ENCODE data around the gene CCDC78. TPM values are rescaled to one million over a fixed set of nuclear protein-coding genes. Genes with fewer than 3 reads are reported as not detected.

Gene CCDC78
- total and polyA plus RNA-seq, 2 of the 4 experiments (the other 2 are of a cell fraction): 0.54 to 4.6 TPM

- ATAC-seq (ENCODE audit: low read depth): no peak
- in situ Hi-C loops (cut with MboI; ENCODE audit: low sequenced_read_pairs) (loop anchor here (25.0 kb wide), 1 partner anchor 356 kb away; the partner anchor contains the start of gene SSTR5), dilution Hi-C loops (cut with HindIII; ENCODE audit: low sequenced_read_pairs, unreplicated experiment) (no loop called here), intact Hi-C loops (cut with micrococcal nuclease) (no loop called here)
- no peaks in the 10 kb centered on the region for H3K9me3 ChIP-seq (ENCODE audit: control insufficient read depth, insufficient read depth, low read length)
- H3K36me3 ChIP-seq (ENCODE audit: control insufficient read depth, insufficient read depth, low read length): no peaks in the 10 kb centered on the region
- no peak overlapping the region for H4K91ac ChIP-seq (ENCODE audit: insufficient read depth, low read depth, low read length)
- H3K4me3 ChIP-seq (ENCODE audit: insufficient read depth, low read depth, low read length): no peak overlapping the region
- H3K4ac ChIP-seq (ENCODE audit: low read depth, low read length): no peak overlapping the region
- no peak overlapping the region for H3K27ac ChIP-seq (ENCODE audit: insufficient read depth, low read length)
- H4K5ac ChIP-seq (ENCODE audit: low read depth, low read length): no peak overlapping the region
- no peak overlapping the region for H3K9ac ChIP-seq (ENCODE audit: low read depth, low read length)
- no peak overlapping the region for H3K56ac ChIP-seq (ENCODE audit: extremely low read depth, insufficient read depth, low read length)
- DNase-seq: no peak
- H3K14ac ChIP-seq (replicated peaks; ENCODE audit: low read depth, low read length): no peak overlapping the region
- H3K27me3 ChIP-seq (ENCODE audit: control insufficient read depth, insufficient read depth, low read length): peaks cover 57% of the 10 kb centered on the region
- no peak overlapping the region for H2AK9ac ChIP-seq (replicated peaks; ENCODE audit: low read depth, low read length, poor library complexity)
- TF ChIP-seq RAD21 (IDR thresholded peaks at IDR 0.05; ENCODE audit: low read length): no peak
- TF ChIP-seq MAZ (IDR thresholded peaks at IDR 0.05; ENCODE audit: borderline replicate concordance, low read depth, low read length): no peak
- no peak for TF ChIP-seq MXI1 (IDR thresholded peaks at IDR 0.05; ENCODE audit: borderline replicate concordance, low read depth, low read length)
- no peak for TF ChIP-seq USF2 (IDR thresholded peaks at IDR 0.05; ENCODE audit: low read depth, low read length)
- TF ChIP-seq CEBPB (IDR thresholded peaks at IDR 0.05; ENCODE audit: low read depth, low read length): no peak
- no peak for TF ChIP-seq BHLHE40 (IDR thresholded peaks at IDR 0.05; ENCODE audit: low read depth, low read length)
- TF ChIP-seq CHD1 (IDR thresholded peaks at IDR 0.05; ENCODE audit: low read depth, low read length): no peak
- TF ChIP-seq FOS (IDR thresholded peaks at IDR 0.05; ENCODE audit: low read depth, low read length): no peak
- no peak for TF ChIP-seq RCOR1 (IDR thresholded peaks at IDR 0.05; ENCODE audit: insufficient replicate concordance, low read length)
- no peak for TF ChIP-seq ELK1 (IDR thresholded peaks at IDR 0.05; ENCODE audit: borderline replicate concordance, low read depth, low read length)
- TF ChIP-seq SMC3 (IDR thresholded peaks at IDR 0.05; ENCODE audit: low read depth, low read length): no peak
- TF ChIP-seq POLR2A (IDR thresholded peaks at IDR 0.05; ENCODE audit: low read depth, low read length): no peak
- no peak for TF ChIP-seq NFE2L2 (IDR thresholded peaks at IDR 0.05; ENCODE audit: low read depth, low read length)
- no peak for TF ChIP-seq RFX5 (IDR thresholded peaks at IDR 0.05; ENCODE audit: low read depth, low read length)
- no peak overlapping the region for H2BK5ac ChIP-seq (ENCODE audit: low read depth, low read length, poor library complexity, severe bottlenecking)
- H2AK5ac ChIP-seq (ENCODE audit: low read depth, low read length): no peak overlapping the region
- CTCF ChIA-PET: no interaction called here
- H3K18ac ChIP-seq (ENCODE audit: low read depth, low read length): no peak overlapping the region
- no peak overlapping the region for H3K4me2 ChIP-seq (ENCODE audit: low read depth, low read length)
- H3K23ac ChIP-seq (ENCODE audit: low read depth, low read length): no peak overlapping the region
- no peak overlapping the region for H2BK15ac ChIP-seq (ENCODE audit: low read depth, low read length)
- no peaks in the 10 kb centered on the region for H3K79me1 ChIP-seq (ENCODE audit: low read depth in 1 of 2, low read length in 2 of 2)
- H2BK20ac ChIP-seq (ENCODE audit: low read depth, low read length): no peak overlapping the region
- H4K20me1 ChIP-seq (ENCODE audit: insufficient read depth, low read length): peaks cover 18% of the 10 kb centered on the region; the same call in 1 of the 2 replicates
- POLR2A ChIA-PET (ENCODE audit: unreplicated experiment): no interaction called here
- no peak overlapping the region for H2BK120ac ChIP-seq (ENCODE audit: low read depth, low read length)
- no TSS peak for BruUV-seq (replicated peaks)
- peaks cover 5% of the 10 kb centered on the region; the same call in 1 of the 2 replicates for H3K4me1 ChIP-seq (ENCODE audit: control insufficient read depth, insufficient read depth, low read length)
- WGBS, 2 experiments (ENCODE audit: extremely low coverage in 2 of 2, insufficient read length in 1 of 2): 10% methylated on average over 16 of the region's 49 CpGs; no CpG with 5 or more reads in 1 of the 2 experiments
- no peaks in the 10 kb centered on the region for H3K9me1 ChIP-seq (ENCODE audit: insufficient read depth, low read length)
- H2AFZ ChIP-seq (replicated peaks; ENCODE audit: low read length, poor library complexity): no peak overlapping the region
- no peak overlapping the region for H4K8ac ChIP-seq (ENCODE audit: low read depth in 2 of 2, low read length in 2 of 2)
Measured at GRCh38 chr16:706189-707061, 19.8 kb downstream of the CCDC78 start.

Measured in IMR-90 (cell line).